Stimulated activated memory B cell treated with anti-CD40 and anti-IgM and Interleukin-4, amounts not matched to agents 10 μg/mL and 1 μg/mL and 100 μg/mL, for 72 hours (primary cell): ENCODE measurements around the gene ZDHHC18.

Source experiments
- ATAC-seq: fragments of 150-1000 bp; cut with Tn5 transposase; 2 replicates; pipeline ENCODE4 v1.10.0; 2021
- H3K27ac Mint-ChIP-seq: one replicate; pipeline ENCODE4 v1.8.0; 2022; ENCODE audit warnings: mild to moderate bottlenecking, mixed read lengths
- H3K27me3 Mint-ChIP-seq: one replicate; pipeline ENCODE4 v1.8.0; 2022; ENCODE audit warnings: mixed read lengths
- H3K36me3 Mint-ChIP-seq: one replicate; pipeline ENCODE4 v1.8.0; 2022; ENCODE audit warnings: mixed read lengths
- H3K4me1 Mint-ChIP-seq: one replicate; pipeline ENCODE4 v1.8.0; 2022; ENCODE audit warnings: mixed read lengths
- H3K4me3 Mint-ChIP-seq: one replicate; pipeline ENCODE4 v1.8.0; 2022; ENCODE audit warnings: mild to moderate bottlenecking, moderate library complexity, mixed read lengths
- H3K9me3 Mint-ChIP-seq: one replicate; pipeline ENCODE4 v1.8.0; 2022; ENCODE audit warnings: mixed read lengths

Gene ZDHHC18, protein sequence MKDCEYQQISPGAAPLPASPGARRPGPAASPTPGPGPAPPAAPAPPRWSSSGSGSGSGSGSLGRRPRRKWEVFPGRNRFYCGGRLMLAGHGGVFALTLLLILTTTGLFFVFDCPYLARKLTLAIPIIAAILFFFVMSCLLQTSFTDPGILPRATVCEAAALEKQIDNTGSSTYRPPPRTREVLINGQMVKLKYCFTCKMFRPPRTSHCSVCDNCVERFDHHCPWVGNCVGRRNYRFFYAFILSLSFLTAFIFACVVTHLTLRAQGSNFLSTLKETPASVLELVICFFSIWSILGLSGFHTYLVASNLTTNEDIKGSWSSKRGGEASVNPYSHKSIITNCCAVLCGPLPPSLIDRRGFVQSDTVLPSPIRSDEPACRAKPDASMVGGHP

DNA sequence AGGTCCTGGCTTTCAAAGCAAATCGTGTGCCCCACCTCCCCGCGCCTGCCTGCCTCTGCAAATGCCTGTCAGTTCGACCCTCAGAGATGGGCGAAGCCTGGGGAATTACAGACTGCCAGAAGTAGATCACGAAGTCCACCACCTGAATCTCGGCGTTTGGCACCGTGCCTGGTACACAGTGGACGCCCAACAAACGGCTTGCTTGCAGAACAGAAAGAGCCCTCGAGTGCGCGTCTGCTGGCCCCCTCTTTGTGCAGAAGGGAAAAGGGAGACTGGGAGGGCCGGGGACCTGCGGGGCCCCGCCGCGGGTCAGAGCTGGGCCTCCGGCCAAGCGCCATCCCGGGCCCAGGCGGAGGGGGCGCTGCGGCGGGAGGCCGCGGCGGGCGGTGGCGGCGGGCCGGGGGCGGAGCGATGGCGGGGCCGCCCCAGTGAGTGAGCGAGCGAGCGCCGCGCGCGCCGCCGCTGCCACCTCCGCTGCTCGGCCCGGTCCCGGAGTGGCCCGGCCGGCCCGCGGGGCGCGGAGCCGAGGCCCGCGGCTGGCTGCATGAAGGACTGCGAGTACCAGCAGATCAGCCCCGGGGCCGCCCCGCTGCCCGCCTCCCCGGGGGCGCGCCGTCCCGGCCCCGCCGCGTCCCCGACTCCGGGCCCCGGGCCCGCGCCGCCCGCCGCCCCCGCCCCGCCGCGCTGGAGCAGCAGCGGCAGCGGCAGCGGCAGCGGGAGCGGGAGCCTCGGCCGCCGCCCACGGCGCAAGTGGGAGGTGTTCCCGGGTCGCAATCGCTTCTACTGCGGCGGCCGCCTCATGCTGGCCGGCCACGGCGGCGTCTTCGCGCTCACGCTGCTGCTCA is at the start of gene ZDHHC18:
TSS of gene ZDHHC18 (plus strand) at position 428 of the 845 bp plus-strand sequence. CDS start at position 545, 117 bp downstream.
- Mint-ChIP-seq H3K9me3 (no peaks in the 10 kb centered on the region), H3K27me3 (no peaks in the 10 kb centered on the region), H3K27ac (peak within 1 kb of the TSS; percentile 88), H3K4me1 (peaks cover 55% of the 10 kb centered on the region), H3K36me3 (peaks cover 21% of the 10 kb centered on the region), H3K4me3 (peak within 1 kb of the TSS; percentile 95)
- ATAC-seq: peak; percentile 88

DNA sequence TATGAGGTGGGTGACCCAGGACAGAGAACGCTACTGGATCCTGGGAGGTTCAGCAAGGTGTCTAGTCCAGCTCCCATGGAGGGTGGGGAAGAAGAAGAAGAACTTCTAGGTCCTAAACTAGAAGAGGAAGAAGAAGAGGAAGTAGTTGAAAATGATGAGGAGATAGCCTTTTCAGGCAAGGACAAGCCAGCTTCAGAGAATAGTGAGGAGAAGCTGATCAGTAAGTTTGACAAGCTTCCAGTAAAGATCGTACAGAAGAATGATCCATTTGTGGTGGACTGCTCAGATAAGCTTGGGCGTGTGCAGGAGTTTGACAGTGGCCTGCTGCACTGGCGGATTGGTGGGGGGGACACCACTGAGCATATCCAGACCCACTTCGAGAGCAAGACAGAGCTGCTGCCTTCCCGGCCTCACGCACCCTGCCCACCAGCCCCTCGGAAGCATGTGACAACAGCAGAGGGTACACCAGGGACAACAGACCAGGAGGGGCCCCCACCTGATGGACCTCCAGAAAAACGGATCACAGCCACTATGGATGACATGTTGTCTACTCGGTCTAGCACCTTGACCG is 47.3 kb upstream of the ZDHHC18 start:
- peak overlapping the region; percentile 30 for H3K27ac Mint-ChIP-seq
- peaks cover 33% of the 10 kb centered on the region for H3K4me1 Mint-ChIP-seq
- no peak for ATAC-seq
- no peak overlapping the region for H3K4me3 Mint-ChIP-seq
- no peaks in the 10 kb centered on the region for H3K9me3 Mint-ChIP-seq
- no peaks in the 10 kb centered on the region for H3K27me3 Mint-ChIP-seq
- H3K36me3 Mint-ChIP-seq: peaks cover 58% of the 10 kb centered on the region

DNA sequence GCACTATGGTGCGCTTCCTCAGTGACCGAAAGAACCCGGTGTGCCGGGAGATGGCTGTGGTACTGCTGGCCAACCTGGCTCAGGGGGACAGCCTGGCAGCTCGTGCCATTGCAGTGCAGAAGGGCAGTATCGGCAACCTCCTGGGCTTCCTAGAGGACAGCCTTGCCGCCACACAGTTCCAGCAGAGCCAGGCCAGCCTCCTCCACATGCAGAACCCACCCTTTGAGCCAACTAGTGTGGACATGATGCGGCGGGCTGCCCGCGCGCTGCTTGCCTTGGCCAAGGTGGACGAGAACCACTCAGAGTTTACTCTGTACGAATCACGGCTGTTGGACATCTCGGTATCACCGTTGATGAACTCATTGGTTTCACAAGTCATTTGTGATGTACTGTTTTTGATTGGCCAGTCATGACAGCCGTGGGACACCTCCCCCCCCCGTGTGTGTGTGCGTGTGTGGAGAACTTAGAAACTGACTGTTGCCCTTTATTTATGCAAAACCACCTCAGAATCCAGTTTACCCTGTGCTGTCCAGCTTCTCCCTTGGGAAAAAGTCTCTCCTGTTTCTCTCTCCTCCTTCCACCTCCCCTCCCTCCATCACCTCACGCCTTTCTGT is 46.0 kb upstream of the ZDHHC18 start:
- peaks cover 45% of the 10 kb centered on the region for H3K36me3 Mint-ChIP-seq
- no peaks in the 10 kb centered on the region for H3K9me3 Mint-ChIP-seq
- peaks cover 43% of the 10 kb centered on the region for H3K4me1 Mint-ChIP-seq
- ATAC-seq: no peak
- no peak overlapping the region for H3K4me3 Mint-ChIP-seq
- no peaks in the 10 kb centered on the region for H3K27me3 Mint-ChIP-seq
- H3K27ac Mint-ChIP-seq: no peak overlapping the region

DNA sequence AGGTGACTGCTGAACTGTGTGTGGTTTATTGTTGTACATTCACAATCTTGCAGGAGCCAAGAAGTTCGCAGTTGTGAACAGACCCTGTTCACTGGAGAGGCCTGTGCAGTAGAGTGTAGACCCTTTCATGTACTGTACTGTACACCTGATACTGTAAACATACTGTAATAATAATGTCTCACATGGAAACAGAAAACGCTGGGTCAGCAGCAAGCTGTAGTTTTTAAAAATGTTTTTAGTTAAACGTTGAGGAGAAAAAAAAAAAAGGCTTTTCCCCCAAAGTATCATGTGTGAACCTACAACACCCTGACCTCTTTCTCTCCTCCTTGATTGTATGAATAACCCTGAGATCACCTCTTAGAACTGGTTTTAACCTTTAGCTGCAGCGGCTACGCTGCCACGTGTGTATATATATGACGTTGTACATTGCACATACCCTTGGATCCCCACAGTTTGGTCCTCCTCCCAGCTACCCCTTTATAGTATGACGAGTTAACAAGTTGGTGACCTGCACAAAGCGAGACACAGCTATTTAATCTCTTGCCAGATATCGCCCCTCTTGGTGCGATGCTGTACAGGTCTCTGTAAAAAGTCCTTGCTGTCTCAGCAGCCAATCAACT is 45.2 kb upstream of the ZDHHC18 start:
- ATAC-seq: no peak
- Mint-ChIP-seq H3K9me3 (no peaks in the 10 kb centered on the region), H3K27me3 (no peaks in the 10 kb centered on the region), H3K4me3 (no peak overlapping the region), H3K4me1 (peaks cover 52% of the 10 kb centered on the region), H3K36me3 (peaks cover 41% of the 10 kb centered on the region), H3K27ac (peak overlapping the region; percentile 40)

DNA sequence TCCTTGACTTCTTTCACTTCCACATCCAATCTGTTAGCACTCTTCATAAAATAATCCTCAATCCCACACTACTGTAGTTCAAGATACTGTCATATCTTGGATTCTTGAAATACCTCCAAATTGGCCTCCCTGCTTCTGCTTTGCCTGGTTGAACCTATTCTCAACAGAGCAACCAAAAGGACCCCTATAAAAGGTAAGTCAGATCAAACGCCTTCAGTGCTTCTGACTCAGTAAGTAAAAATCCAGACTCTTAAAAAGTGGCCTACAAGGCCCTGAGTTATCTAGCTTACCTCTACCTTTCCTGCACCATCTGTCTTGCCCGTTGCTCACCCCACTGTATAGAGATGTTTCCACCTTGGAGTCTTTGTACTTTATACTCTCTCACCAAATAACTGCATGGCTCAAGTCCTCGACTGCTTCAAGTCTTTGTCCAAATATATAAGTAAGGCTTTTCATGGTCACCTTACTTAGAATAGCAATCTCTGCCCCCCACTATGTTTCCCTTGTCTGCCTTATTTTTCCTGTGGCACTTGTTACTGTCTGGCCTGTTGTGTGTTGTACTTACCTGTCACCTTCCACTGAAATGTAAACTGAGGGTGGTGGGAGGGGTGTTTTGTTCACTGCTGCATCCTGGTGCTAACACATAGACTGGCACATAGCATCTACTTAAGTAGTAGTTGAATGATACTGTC is 43.8 kb upstream of the ZDHHC18 start:
- peak overlapping the region; percentile 1 for H3K27ac Mint-ChIP-seq

DNA sequence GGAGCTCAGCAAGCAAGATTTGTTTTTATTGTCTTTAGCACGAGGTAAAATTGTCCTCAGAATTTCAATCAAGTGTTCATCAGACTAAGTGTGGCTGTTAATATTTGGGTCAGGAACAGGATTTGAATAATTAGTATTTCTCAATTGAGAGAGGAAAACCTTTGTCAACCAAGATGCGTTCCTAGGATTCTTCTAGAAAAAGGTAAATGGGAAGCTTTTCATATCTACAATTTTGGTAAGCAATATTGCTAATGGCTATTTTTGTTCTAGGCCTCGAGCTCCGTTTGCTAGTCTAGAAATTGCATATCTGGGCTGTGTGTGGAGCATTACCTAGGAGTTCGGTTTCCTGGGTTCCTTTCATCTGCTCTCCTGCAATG is 42.9 kb upstream of the ZDHHC18 start:
- ATAC-seq: no peak
- no peak overlapping the region for H3K27ac Mint-ChIP-seq
- H3K36me3 Mint-ChIP-seq: peaks cover 32% of the 10 kb centered on the region
- peaks cover 63% of the 10 kb centered on the region for H3K4me1 Mint-ChIP-seq
- H3K27me3 Mint-ChIP-seq: no peaks in the 10 kb centered on the region
- H3K9me3 Mint-ChIP-seq: no peaks in the 10 kb centered on the region
- no peak overlapping the region for H3K4me3 Mint-ChIP-seq

More for the DNA sequence above, 43.8 kb upstream of the ZDHHC18 start:
- Mint-ChIP-seq H3K36me3 (peaks cover 41% of the 10 kb centered on the region), H3K4me3 (no peak overlapping the region), H3K27me3 (no peaks in the 10 kb centered on the region), H3K4me1 (peaks cover 64% of the 10 kb centered on the region), H3K9me3 (no peaks in the 10 kb centered on the region)
- ATAC-seq: no peak

DNA sequence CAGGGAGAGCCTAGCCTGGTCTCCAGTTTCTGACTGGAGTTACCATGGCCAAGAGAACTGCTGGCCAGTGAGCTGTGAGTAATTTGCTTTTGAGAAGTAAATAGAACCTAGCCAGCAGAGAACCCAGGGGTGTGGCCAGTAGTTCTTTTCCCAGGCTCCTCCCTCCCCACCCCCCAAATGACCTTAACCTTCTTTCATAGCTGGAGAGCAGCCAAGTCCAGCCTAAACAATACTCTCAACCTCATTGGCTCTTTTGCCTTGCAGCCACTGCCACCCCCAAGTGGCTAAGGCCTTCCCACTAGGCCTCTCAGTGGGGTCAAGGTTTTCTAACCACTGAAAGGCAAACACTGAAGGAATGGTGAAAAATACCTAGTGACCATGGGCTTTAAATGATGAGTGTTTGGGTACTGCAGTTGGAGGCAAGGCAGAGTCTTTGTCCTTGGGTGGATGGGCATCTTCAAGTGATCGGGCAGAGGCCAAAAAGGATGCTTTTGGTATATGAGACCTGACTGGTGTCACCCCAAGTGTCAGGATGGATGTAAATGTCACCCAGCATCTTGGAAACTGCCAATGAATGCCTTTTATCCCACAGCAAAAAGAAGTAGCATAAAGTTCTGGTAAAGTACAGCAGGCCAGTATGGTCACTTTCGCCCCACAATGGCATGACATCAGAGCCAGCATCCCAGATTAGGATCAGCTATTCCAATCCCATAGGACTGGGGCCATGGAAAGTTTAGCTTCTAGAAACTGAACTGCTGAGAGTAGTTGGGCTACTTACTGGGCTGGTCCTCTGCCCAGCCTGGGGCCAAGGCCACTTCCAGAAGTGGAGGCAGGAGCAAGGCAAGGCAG is 42.2 kb upstream of the ZDHHC18 start:
- peaks cover 63% of the 10 kb centered on the region for H3K4me1 Mint-ChIP-seq
- no peak overlapping the region for H3K27ac Mint-ChIP-seq

DNA sequence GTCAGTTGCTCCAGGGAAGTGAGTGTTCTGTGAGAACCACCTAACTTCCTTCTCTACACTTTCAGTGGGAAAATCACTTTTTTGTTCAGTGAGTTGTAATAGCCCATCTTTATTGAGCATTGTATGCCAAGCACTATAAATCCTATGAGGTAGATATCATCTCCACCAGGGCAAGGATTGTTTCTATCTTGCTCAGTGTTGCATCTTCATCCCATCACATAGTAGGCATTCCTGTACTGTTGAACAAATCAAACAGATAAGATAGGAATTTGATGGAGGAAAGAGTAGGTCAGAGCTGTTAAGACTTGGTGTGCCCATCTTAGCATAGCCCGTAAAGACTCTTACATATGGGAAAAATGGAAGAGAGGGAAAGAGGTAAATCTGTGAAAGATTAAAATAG is 41.6 kb upstream of the ZDHHC18 start:
- Mint-ChIP-seq H3K4me3 (no peak overlapping the region), H3K4me1 (peaks cover 62% of the 10 kb centered on the region), H3K36me3 (peaks cover 19% of the 10 kb centered on the region), H3K27ac (peak overlapping the region; percentile 99), H3K9me3 (no peaks in the 10 kb centered on the region), H3K27me3 (no peaks in the 10 kb centered on the region)
- ATAC-seq: no peak

More for the DNA sequence above, 42.2 kb upstream of the ZDHHC18 start:
- no peaks in the 10 kb centered on the region for H3K27me3 Mint-ChIP-seq
- H3K36me3 Mint-ChIP-seq: peaks cover 25% of the 10 kb centered on the region
- ATAC-seq: no peak
- H3K9me3 Mint-ChIP-seq: no peaks in the 10 kb centered on the region
- H3K4me3 Mint-ChIP-seq: no peak overlapping the region

DNA sequence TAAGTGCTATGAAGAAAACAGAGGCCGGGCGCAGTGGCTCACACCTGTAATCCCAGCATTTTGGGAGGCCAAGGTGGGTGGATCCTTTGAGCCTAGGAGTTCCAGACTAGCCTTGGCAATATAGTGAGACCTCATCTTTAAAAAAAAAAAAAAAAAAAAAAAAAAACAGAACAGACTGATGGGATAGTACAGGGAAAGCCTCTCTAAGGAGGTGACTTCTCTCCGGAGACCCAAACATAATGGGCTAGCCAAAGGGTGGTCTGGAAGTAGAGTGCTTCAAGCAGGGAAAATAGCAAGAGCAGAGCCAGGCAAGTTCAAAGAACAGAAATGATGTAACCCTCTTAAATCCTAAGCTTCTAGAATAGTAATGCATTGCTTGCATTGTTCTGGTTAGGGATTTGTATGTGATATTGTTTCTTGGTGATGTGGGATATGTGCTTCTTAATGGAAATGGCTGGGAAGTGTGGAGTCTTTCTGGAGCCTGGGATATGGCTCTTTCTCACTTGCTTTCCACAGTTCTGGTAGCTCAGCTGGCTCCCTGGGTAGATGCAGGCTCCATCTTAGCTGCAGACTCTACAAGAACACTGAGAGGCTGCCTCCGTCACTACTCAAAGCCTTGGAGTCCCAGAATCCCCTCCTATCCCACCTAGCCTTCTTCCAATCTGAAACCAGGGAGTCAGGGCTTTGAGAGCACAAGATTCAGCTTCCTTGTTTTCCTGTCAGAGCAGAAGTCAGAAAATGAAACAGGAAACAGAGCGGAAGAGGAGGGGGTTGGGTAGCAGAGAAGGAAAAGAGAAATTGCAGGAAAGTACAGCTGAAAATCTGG is 40.7 kb upstream of the ZDHHC18 start:
- H3K36me3 Mint-ChIP-seq: peaks cover 17% of the 10 kb centered on the region
- H3K27ac Mint-ChIP-seq: peak overlapping the region; percentile 99

DNA sequence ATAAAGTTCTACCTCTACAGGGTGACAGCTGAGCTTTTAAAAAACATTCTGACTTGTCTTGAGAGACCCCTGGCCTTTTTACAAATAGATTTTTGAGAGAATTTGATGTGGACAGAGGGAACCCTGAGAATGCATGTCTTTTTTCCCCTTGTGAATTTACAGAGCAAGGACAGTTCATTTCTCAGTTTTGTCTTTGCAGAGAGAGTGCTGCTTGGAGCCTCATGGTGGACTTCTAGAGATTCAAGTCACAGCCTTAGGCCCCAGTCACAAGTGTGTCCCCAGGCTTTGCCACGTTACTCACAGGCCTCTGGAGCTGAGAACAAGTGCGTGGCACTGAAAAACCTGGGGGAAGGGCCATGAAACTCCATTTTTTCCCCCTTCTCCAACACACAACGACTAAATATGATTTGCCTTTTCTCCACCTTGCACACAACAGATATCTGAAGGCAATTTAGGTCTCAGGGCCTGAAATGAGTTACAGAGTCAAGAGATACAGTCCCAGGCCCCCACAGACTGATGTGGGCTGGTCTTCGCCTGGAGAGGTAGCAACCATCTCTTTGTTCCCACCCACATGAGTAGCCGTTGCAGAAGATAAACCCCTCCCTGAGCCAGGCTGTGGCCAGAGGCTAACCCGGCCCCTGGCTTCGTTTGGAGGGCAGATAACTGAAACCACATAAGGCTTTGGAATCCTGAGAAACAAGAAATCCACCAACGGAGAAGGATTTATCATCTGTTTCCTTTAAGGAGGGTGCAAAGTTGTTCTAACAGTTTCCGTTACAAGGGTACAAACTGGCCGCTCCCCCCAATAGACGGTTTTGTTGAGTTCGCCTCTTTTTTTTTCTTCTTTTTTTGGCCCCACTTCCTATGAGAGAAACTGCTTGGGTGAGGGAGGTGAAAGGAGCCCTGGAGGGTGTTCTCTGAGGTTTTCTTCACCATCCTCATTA is 39.8 kb upstream of the ZDHHC18 start:
- H3K9me3 Mint-ChIP-seq: no peaks in the 10 kb centered on the region
- no peaks in the 10 kb centered on the region for H3K27me3 Mint-ChIP-seq
- H3K4me1 Mint-ChIP-seq: peaks cover 68% of the 10 kb centered on the region
- H3K27ac Mint-ChIP-seq: peak overlapping the region; percentile 99
- ATAC-seq: peak; percentile 24
- H3K36me3 Mint-ChIP-seq: peaks cover 18% of the 10 kb centered on the region
- peak overlapping the region; percentile 98 for H3K4me3 Mint-ChIP-seq

More for the DNA sequence above, 40.7 kb upstream of the ZDHHC18 start:
- no peaks in the 10 kb centered on the region for H3K27me3 Mint-ChIP-seq
- ATAC-seq: no peak
- H3K9me3 Mint-ChIP-seq: no peaks in the 10 kb centered on the region
- peak overlapping the region; percentile 32 for H3K4me3 Mint-ChIP-seq
- H3K4me1 Mint-ChIP-seq: peaks cover 61% of the 10 kb centered on the region

DNA sequence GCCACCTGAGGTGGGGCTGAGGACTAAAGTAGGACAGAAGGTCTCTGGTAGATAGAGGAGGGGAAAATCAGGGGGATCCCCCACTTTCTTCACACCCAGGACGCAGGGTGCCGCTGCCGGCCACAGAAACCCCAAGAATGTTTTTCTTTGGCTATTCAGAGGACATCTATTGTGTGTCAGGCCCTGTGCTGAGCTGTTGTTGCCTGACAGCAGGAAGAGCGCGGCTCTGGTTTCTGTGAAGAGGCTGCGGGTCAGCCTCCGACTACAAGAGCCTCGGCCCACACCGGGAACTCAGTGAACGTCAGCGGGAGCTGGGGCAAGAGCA is 39.1 kb upstream of the ZDHHC18 start:
- Mint-ChIP-seq H3K27ac (peak overlapping the region; percentile 99), H3K4me3 (peak overlapping the region; percentile 98), H3K9me3 (no peaks in the 10 kb centered on the region), H3K36me3 (peaks cover 15% of the 10 kb centered on the region), H3K27me3 (no peaks in the 10 kb centered on the region), H3K4me1 (peaks cover 65% of the 10 kb centered on the region)
- ATAC-seq: peak; percentile 72
